ENCODE data around the gene RILPL2. TPM values are rescaled to one million over a fixed set of nuclear protein-coding genes. Genes with fewer than 3 reads are reported as not detected.
"Not testable (repeated sequence)": the region's sequence is repeated elsewhere in the genome, so short reads cannot be mapped to it uniquely, and the experiment has no call there.

RILPL2 gene
- total RNA-seq, 1 donor from 2014 or later, result 15.1 TPM

DNA sequence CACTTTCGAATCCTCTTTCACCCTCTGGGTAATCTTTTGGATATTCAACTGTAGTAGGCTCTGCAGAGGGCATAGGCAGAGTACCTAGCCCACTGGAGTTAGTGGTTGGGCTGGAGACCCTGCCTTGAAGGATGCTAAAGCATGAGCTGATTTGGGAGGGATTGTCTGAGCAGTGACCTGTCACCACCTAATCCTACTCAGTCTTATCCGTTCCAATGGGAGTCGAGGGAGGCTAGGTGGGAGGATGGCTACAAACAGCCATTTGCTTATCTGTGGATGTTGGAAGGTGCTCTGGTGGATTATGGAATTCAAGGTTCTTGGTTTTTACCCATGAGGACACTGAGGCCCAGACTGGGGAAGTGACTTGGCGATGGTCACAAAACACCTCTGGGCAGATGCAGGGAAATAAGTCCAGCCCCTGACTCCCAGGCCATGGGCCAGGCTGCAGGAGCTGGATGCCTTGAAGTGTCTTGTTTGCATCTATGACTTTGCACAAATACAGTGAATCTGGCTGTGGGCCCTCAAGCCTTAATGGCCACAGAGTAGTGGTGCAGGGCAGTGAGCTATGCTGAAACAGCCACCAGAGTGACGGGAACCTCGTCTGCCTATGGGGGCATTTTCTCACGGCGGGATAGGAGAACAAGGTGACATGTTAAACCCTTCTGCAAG lies 48.8 kb downstream of the RILPL2 start:
- Histone ChIP-seq H3K4me3 (peak overlapping the region; percentile 59), H3K27ac (peak overlapping the region; percentile 88), H3K4me1 (peaks cover 52% of the 10 kb centered on the region), H3K27me3 (no peaks in the 10 kb centered on the region), H3K9me3 (no peaks in the 10 kb centered on the region), H3K36me3 (peaks cover 22% of the 10 kb centered on the region)
- intact Hi-C loops (cut with DNase I), result no loop called here
- TF ChIP-seq, protein P1, sequence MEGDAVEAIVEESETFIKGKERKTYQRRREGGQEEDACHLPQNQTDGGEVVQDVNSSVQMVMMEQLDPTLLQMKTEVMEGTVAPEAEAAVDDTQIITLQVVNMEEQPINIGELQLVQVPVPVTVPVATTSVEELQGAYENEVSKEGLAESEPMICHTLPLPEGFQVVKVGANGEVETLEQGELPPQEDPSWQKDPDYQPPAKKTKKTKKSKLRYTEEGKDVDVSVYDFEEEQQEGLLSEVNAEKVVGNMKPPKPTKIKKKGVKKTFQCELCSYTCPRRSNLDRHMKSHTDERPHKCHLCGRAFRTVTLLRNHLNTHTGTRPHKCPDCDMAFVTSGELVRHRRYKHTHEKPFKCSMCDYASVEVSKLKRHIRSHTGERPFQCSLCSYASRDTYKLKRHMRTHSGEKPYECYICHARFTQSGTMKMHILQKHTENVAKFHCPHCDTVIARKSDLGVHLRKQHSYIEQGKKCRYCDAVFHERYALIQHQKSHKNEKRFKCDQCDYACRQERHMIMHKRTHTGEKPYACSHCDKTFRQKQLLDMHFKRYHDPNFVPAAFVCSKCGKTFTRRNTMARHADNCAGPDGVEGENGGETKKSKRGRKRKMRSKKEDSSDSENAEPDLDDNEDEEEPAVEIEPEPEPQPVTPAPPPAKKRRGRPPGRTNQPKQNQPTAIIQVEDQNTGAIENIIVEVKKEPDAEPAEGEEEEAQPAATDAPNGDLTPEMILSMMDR (IDR thresholded peaks at IDR 0.05), result no peak
- ATAC-seq (no peak), DNase-seq (no peak)

DNA sequence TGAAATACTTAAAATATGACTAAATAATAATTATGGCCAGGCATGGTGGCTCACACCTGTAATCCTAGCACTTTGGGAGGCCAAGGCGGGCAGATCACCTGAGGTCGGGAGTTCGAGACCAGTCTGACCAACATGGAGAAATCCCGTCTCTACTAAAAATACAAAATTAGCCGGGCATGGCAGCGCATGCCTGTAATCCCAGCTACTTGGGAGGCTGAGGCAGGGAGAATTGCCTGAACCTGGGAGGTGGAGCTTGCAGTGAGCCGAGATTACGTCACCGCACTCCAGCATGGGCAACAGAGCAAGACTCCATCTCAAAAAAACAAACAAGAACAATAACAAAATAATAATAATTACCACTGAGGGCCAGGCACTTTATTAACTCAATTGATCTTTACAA lies 50.9 kb downstream of the RILPL2 start:
- DNase-seq; H3K27ac ChIP-seq; H3K27me3 ChIP-seq; ATAC-seq; H3K9me3 ChIP-seq; H3K36me3 ChIP-seq; intact Hi-C loops (cut with DNase I); H3K4me3 ChIP-seq: not testable (repeated sequence)
- H3K4me1 ChIP-seq, result peaks cover 33% of the 10 kb centered on the region

GRCh38 chr12:123384994-123385376 lies 51.5 kb downstream of the RILPL2 start:
- no peaks in the 10 kb centered on the region for H3K36me3 ChIP-seq
- no peak for DNase-seq
- intact Hi-C loops (cut with DNase I), result no loop called here
- TF ChIP-seq, protein P1 (IDR thresholded peaks at IDR 0.05), result no peak
- H3K4me1 ChIP-seq, result peaks cover 28% of the 10 kb centered on the region
- peak overlapping the region; percentile 66 for H3K27ac ChIP-seq
- no peaks in the 10 kb centered on the region for H3K9me3 ChIP-seq
- H3K4me3 ChIP-seq, result peak overlapping the region; percentile 84
- no peak for ATAC-seq
- H3K27me3 ChIP-seq, result no peaks in the 10 kb centered on the region

- intact Hi-C loops (cut with DNase I), result no loop called here
- no peaks in the 10 kb centered on the region for H3K27me3 ChIP-seq
- H3K36me3 ChIP-seq, result no peaks in the 10 kb centered on the region
- no peak for ATAC-seq
- peak overlapping the region; percentile 66 for H3K27ac ChIP-seq
- peaks cover 25% of the 10 kb centered on the region for H3K4me1 ChIP-seq
- peak overlapping the region; percentile 84 for H3K4me3 ChIP-seq
- no peaks in the 10 kb centered on the region for H3K9me3 ChIP-seq
- TF ChIP-seq, protein P1 (IDR thresholded peaks at IDR 0.05), result no peak
- no peak for DNase-seq
Observed at GRCh38 chr12:123384318-123384993, 52.0 kb downstream of the RILPL2 start.

- Histone ChIP-seq H3K27me3 (no peaks in the 10 kb centered on the region), H3K27ac (no peak overlapping the region), H3K4me3 (no peak overlapping the region), H3K36me3 (no peaks in the 10 kb centered on the region), H3K9me3 (no peaks in the 10 kb centered on the region), H3K4me1 (peaks cover 19% of the 10 kb centered on the region)
- ATAC-seq, result no peak
- TF ChIP-seq, protein P1 (IDR thresholded peaks at IDR 0.05), result no peak
- no peak for DNase-seq
- intact Hi-C loops (cut with DNase I), result no loop called here
Observed at GRCh38 chr12:123382684-123383083, 53.8 kb downstream of the RILPL2 start.

DNA sequence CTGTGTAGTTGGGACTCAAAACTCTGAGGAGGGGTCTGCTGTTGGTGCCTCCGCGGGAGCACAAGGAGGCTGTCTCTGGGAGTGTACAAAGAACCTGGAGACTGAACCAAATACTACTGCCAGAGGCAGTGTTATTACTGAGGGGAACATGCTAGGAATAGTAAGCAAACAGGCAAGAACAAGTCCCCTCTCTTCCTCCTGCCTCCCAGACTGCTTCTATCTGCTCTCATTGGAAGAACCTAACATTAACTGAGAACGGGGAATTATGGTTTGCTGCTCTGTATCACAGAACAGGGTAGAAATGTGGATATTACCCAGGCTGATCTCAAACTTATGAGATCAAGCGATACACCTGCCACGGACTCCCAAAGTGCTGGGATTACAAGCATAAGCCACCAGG lies 57.1 kb downstream of the RILPL2 start:
- Histone ChIP-seq H3K4me1 (peaks cover 6% of the 10 kb centered on the region), H3K9me3 (no peaks in the 10 kb centered on the region), H3K27me3 (no peaks in the 10 kb centered on the region), H3K4me3 (no peak overlapping the region), H3K27ac (no peak overlapping the region), H3K36me3 (no peaks in the 10 kb centered on the region)
- intact Hi-C loops (cut with DNase I), result no loop called here
- DNase-seq, result no peak
- TF ChIP-seq, protein P1 (IDR thresholded peaks at IDR 0.05), result no peak
- no peak for ATAC-seq

- intact Hi-C loops (cut with DNase I); H3K4me1 ChIP-seq; H3K36me3 ChIP-seq; H3K27ac ChIP-seq; DNase-seq; H3K27me3 ChIP-seq; ATAC-seq; H3K9me3 ChIP-seq; H3K4me3 ChIP-seq: not testable (repeated sequence)
Observed at GRCh38 chr12:123372415-123372814, 64.1 kb downstream of the RILPL2 start.

DNA sequence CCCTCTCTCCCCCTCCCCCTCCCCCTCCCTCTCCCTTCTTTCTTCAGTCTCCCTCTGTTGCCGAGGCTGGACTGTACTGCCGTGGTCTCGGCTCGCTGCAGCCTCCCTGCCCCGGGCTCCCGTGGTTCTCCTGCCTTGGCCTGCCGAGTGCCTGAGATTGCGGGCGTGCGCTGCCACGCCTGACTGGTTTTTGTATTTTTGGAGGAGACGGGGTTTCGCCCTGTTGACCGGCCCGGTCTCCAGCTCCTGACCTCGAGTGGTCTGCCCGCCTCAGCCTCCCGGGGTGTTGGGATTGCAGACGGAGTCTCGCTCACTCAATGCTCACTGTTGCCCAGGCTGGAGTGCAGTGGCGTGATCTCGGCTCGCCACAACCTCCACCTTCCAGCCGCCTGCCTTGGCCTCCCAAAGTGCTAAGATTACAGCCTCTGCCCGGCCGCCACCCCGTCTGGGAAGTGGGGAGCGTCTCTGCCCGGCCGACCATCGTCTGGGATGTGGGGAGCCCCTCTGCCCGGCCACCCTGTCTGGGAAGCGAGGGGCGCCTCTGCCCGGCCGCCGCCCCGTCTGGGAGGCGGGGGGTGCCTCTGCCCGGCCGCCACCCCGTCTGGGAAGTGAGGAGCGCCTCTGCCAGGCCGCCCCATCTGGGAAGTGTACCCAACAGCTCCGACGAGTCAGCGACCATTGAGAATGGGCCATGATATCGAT lies 64.7 kb downstream of the RILPL2 start:
- intact Hi-C loops (cut with DNase I); H3K36me3 ChIP-seq; H3K9me3 ChIP-seq; ATAC-seq; H3K4me1 ChIP-seq; H3K4me3 ChIP-seq; H3K27me3 ChIP-seq; DNase-seq; H3K27ac ChIP-seq: not testable (repeated sequence)
